ENCODE measurements around the gene ESF1. TPM values are rescaled to one million over a fixed set of nuclear protein-coding genes. Genes with fewer than 3 reads are reported as not detected.
"Not testable (repeated sequence)": the region's sequence is repeated elsewhere in the genome, so short reads cannot be mapped to it uniquely, and the experiment has no call there.

Gene ESF1
- total RNA-seq, 5 donors from 2014 or later (not counting 1 experiment from before 2014, with no cell fraction given) = 9.4 to 14.2 (median 12.2) TPM

DNA sequence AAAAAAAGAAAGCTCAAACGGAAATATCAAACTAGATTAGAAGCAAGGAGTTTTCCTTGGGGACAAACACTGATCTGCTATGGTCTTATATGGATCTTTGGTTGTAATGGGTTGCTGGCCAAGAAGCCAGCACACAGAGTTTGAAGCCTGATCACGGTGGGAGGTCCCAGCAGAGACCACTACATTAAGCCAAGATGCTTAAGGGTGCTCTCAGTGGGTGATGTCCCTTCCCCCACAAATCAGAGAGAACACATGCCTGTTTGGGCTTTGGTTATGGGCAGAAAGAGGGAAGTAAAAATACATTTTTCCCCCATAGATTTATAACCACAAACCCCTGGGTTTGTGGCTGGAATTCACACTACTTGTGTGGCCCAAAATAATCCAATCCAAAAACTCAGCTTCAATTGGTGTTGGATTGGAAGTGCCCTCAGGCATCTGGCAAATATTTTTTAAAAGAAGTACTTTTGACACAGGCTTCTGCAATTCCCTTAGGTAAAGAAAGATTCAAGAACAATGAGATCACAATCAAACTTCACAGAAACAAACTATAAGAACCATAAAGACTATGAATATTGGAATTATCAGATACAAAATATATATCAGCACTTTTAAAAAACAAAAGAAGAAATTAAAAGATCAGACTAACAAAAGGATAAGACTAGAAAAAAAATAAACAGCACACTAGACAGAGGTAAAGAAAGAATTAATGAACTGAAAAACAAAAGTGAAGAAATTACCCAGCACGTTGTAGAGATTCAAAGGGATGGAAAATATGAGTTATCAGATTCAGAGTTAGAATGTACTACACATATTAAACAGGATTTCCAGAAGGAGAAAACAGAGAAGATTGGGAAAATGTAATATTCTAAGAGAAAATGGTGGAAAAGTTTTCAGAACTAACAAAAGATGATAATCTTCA, 44.7 kb downstream of the ESF1 start:
- Mint-ChIP-seq H3K4me3 (no peak overlapping the region), H3K27me3 (no peaks in the 10 kb centered on the region), H3K4me1 (no peaks in the 10 kb centered on the region), H3K27ac (no peak overlapping the region), H3K36me3 (peaks cover 63% of the 10 kb centered on the region), H3K9me3 (peaks cover 5 to 12% (median 11%) of the 10 kb centered on the region in 3 donors)
- WGBS (ENCODE audit: insufficient coverage) = no CpG with 5 or more reads among the region's 3 CpGs
- no peaks in the 10 kb centered on the region for H3K9me3 ChIP-seq
- DNase-seq (no peak), ATAC-seq (replicated peaks in 1 of 4) (no peak)
- H3K27ac ChIP-seq (ENCODE audit: low read length) = no peak overlapping the region
- CTCF ChIA-PET = interaction anchor here in 1 of 2 donors (0.6 to 1.1 kb wide), 3 partner anchors 23 to 68 kb away, joined by 3 to 5 read pairs (median 3); no protein-coding TSS in a partner anchor
- H3K4me1 ChIP-seq (ENCODE audit: control insufficient read depth in 1 of 2, extremely low read depth in 1 of 2, insufficient read depth in 2 of 2, low read length in 2 of 2) = no peaks in the 10 kb centered on the region
- POLR2A ChIA-PET = interaction anchor here in 1 of 2 donors (0.7 kb wide), 1 partner anchor 181 kb away, joined by 5 read pairs; no protein-coding TSS in a partner anchor
- H3K4me3 ChIP-seq (ENCODE audit: control insufficient read depth in 1 of 2, extremely low read depth in 1 of 2, low read length in 1 of 2) = no peak overlapping the region
- H3K27me3 ChIP-seq (replicated peaks in 1 of 2; ENCODE audit: control insufficient read depth in 2 of 2, extremely low read depth in 1 of 2, insufficient read depth in 2 of 2, low read length in 1 of 2) = no peaks in the 10 kb centered on the region
- peaks cover 13 to 14% of the 10 kb centered on the region in 2 donors for H3K36me3 ChIP-seq (ENCODE audit: control insufficient read depth in 2 of 2, extremely low read depth in 1 of 2, insufficient read depth in 1 of 2, low read length in 1 of 2)

DNA sequence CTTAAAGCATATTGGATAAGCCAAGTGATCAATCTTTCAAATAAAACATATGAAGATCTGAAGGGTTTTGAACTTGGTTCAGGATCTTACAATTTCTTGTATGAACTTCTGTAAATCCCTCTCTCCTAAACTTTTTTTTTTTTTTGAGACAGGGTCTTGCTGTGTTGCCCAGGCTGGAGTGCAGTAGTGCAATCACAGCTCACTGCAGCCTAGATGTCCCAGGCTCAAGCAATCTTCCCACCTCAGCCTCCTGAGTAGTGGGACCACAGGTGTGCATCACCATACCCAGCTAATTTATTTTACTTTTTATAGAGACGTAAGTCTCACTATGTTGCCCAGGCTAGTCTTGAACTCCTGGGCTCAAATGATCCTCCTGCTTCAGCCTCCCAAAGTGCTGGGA, 46.5 kb downstream of the ESF1 start:
- H3K27ac ChIP-seq (ENCODE audit: low read length); H3K4me1 ChIP-seq (ENCODE audit: control insufficient read depth in 1 of 2, extremely low read depth in 1 of 2, insufficient read depth in 2 of 2, low read length in 2 of 2); H3K27me3 ChIP-seq (replicated peaks in 1 of 2; ENCODE audit: control insufficient read depth in 2 of 2, extremely low read depth in 1 of 2, insufficient read depth in 2 of 2, low read length in 1 of 2); CTCF ChIA-PET; ATAC-seq (replicated peaks in 1 of 4); H3K4me3 Mint-ChIP-seq; DNase-seq; H3K4me3 ChIP-seq (ENCODE audit: control insufficient read depth in 1 of 2, extremely low read depth in 1 of 2, low read length in 1 of 2); H3K27me3 Mint-ChIP-seq; POLR2A ChIA-PET; H3K27ac Mint-ChIP-seq; H3K9me3 ChIP-seq; H3K4me1 Mint-ChIP-seq: not testable (repeated sequence)
- H3K36me3 ChIP-seq (ENCODE audit: control insufficient read depth in 2 of 2, extremely low read depth in 1 of 2, insufficient read depth in 1 of 2, low read length in 1 of 2) = peaks cover 13 to 21% of the 10 kb centered on the region in 2 donors
- WGBS (ENCODE audit: insufficient coverage) = no CpG with 5 or more reads among the region's 1 CpG
- H3K36me3 Mint-ChIP-seq = peaks cover 65% of the 10 kb centered on the region
- H3K9me3 Mint-ChIP-seq = peaks cover 5 to 12% (median 11%) of the 10 kb centered on the region in 3 donors

DNA sequence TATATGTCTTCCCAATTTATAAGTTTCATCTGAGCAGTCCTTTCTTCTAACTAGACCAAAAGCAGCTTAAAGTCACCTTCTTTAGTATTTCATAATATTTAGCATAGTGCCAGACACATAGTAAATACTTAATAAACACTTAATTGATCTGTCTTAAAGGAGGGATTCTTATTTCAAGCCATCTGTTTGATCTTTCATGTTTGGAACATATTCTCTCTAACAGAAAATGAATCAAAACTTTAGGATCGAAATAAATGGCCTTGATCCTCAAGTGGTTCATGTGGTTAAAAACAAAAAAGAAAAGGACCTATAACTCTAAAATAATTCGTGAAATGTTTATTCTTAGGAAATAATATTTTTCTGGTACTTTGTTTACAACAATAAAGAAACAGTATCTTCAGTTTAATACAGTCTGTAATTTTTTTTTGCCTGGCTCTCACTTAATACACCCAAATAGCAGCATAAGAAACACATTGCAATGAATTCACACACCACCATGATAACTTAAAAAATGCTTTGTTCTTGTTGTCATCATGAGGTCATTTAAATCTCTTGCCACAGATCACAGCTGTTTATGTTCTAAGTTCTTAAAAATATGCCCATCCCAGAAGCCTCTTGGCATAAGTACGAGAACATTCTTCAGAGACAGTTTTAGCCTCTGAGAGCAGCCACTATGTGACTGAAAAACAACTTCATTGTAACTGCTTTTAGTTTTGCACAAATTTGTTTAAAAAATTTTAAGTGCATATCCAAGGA, 48.1 kb downstream of the ESF1 start:
- no peak for ATAC-seq (replicated peaks in 1 of 4)
- ChIA-PET POLR2A (no interaction called here), CTCF (no interaction called here)
- Mint-ChIP-seq H3K4me1 (no peaks in the 10 kb centered on the region), H3K9me3 (peaks cover 5 to 11% (median 10%) of the 10 kb centered on the region in 3 donors), H3K27ac (no peak overlapping the region), H3K27me3 (no peaks in the 10 kb centered on the region), H3K36me3 (peaks cover 66% of the 10 kb centered on the region), H3K4me3 (no peak overlapping the region)
- no peaks in the 10 kb centered on the region for H3K27me3 ChIP-seq (replicated peaks in 1 of 2; ENCODE audit: control insufficient read depth in 2 of 2, extremely low read depth in 1 of 2, insufficient read depth in 2 of 2, low read length in 1 of 2)
- peaks cover 9 to 34% of the 10 kb centered on the region in 2 donors for H3K36me3 ChIP-seq (ENCODE audit: control insufficient read depth in 2 of 2, extremely low read depth in 1 of 2, insufficient read depth in 1 of 2, low read length in 1 of 2)
- no peaks in the 10 kb centered on the region for H3K4me1 ChIP-seq (ENCODE audit: control insufficient read depth in 1 of 2, extremely low read depth in 1 of 2, insufficient read depth in 2 of 2, low read length in 2 of 2)
- H3K9me3 ChIP-seq = no peaks in the 10 kb centered on the region
- no peak for DNase-seq
- no peak overlapping the region for H3K27ac ChIP-seq (ENCODE audit: low read length)
- no peak overlapping the region for H3K4me3 ChIP-seq (ENCODE audit: control insufficient read depth in 1 of 2, extremely low read depth in 1 of 2, low read length in 1 of 2)
- WGBS (ENCODE audit: insufficient coverage) = 80% methylated on average over 1 of the region's 3 CpGs

DNA sequence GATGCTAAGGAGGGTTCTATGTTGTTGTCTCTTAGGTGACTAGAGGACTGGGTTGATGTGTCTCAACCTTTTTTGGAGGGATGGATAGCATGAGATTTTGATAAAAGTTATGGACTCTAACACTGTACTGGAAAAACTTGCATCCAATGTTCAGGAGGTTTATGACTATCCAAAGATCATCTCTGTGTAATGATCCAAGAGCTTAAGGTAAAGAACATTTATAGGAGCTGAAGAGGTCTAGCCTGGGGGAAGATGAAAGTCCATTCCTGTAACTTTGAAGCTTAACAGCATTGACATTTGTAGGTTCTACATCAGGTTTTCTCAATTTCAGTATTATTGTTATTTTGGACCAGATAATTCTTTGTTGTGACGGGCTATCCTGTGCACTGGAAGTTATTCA, 48.9 kb downstream of the ESF1 start:
- Mint-ChIP-seq H3K4me3 (no peak overlapping the region), H3K27me3 (no peaks in the 10 kb centered on the region), H3K9me3 (peaks cover under 1 to 5% (median 4%) of the 10 kb centered on the region in 3 donors), H3K36me3 (peaks cover 64% of the 10 kb centered on the region), H3K27ac (no peak overlapping the region), H3K4me1 (no peaks in the 10 kb centered on the region)
- Histone ChIP-seq H3K4me1 (ENCODE audit: control insufficient read depth in 1 of 2, extremely low read depth in 1 of 2, insufficient read depth in 2 of 2, low read length in 2 of 2) (no peaks in the 10 kb centered on the region), H3K36me3 (ENCODE audit: control insufficient read depth in 2 of 2, extremely low read depth in 1 of 2, insufficient read depth in 1 of 2, low read length in 1 of 2) (peaks cover 4 to 32% of the 10 kb centered on the region in 2 donors), H3K9me3 (no peaks in the 10 kb centered on the region), H3K27me3 (replicated peaks in 1 of 2; ENCODE audit: control insufficient read depth in 2 of 2, extremely low read depth in 1 of 2, insufficient read depth in 2 of 2, low read length in 1 of 2) (no peaks in the 10 kb centered on the region), H3K27ac (ENCODE audit: low read length) (no peak overlapping the region), H3K4me3 (ENCODE audit: control insufficient read depth in 1 of 2, extremely low read depth in 1 of 2, low read length in 1 of 2) (no peak overlapping the region)
- DNase-seq = no peak
- ATAC-seq (replicated peaks in 1 of 4) = no peak
- CTCF ChIA-PET = no interaction called here
- POLR2A ChIA-PET = interaction anchor here in 1 of 2 donors (0.7 kb wide), 1 partner anchor 179 kb away, joined by 4 read pairs; no protein-coding TSS in a partner anchor
- WGBS (ENCODE audit: insufficient coverage) = no CpG with 5 or more reads among the region's 1 CpG

DNA sequence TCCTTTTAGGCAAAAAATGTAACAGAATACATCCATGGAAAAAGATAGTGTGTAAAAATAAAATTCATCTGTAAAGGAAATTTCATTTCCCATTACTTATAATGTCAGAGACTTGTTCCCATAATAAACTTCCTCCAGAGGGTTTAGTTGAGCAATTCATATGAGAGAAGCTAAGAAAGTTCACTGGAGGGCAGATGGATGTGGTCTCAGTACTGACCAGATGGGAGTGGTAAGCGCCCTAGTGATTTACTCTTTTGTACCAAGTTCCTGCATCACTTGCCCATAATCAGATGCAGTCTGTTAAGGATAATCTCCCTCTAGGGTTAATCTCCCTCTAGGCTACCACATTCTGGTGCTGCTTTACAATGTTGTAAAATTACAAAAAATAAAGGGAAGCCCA, 61.7 kb downstream of the ESF1 start:
- Mint-ChIP-seq H3K9me3 (no peaks in the 10 kb centered on the region), H3K4me3 (no peak overlapping the region), H3K27ac (no peak overlapping the region), H3K27me3 (no peaks in the 10 kb centered on the region), H3K36me3 (peaks cover 34% of the 10 kb centered on the region), H3K4me1 (no peaks in the 10 kb centered on the region)
- POLR2A ChIA-PET = no interaction called here
- no CpG with 5 or more reads among the region's 1 CpG for WGBS (ENCODE audit: insufficient coverage)
- Histone ChIP-seq H3K36me3 (ENCODE audit: control insufficient read depth in 2 of 2, extremely low read depth in 1 of 2, insufficient read depth in 1 of 2, low read length in 1 of 2) (peaks cover 4 to 17% of the 10 kb centered on the region in 2 donors), H3K4me3 (ENCODE audit: control insufficient read depth in 1 of 2, extremely low read depth in 1 of 2, low read length in 1 of 2) (no peak overlapping the region), H3K4me1 (ENCODE audit: control insufficient read depth in 1 of 2, extremely low read depth in 1 of 2, insufficient read depth in 2 of 2, low read length in 2 of 2) (no peaks in the 10 kb centered on the region), H3K9me3 (no peaks in the 10 kb centered on the region), H3K27me3 (replicated peaks in 1 of 2; ENCODE audit: control insufficient read depth in 2 of 2, extremely low read depth in 1 of 2, insufficient read depth in 2 of 2, low read length in 1 of 2) (no peaks in the 10 kb centered on the region), H3K27ac (ENCODE audit: low read length) (no peak overlapping the region)
- CTCF ChIA-PET = no interaction called here
- DNase-seq (no peak), ATAC-seq (replicated peaks in 1 of 4) (no peak)

DNA sequence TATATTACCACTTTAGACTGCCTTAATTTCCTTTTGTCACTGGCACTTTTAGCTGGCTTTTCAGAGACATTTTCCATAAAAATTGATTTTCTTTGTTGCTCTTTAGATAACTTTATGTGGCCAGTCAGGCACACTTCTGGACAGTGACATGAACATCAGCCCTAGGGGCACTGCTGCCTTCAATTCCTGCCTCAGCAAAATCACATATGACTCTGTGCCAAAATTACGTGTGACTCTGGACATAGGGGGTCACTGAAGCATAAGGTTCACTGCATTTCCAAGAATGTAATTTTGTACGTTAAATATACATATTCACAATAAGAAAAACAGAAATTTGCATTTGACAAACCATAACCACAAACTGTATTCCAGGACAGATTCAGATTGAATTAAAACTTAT, 66.5 kb downstream of the ESF1 start:
- peaks cover 62% of the 10 kb centered on the region for H3K36me3 Mint-ChIP-seq
- ChIA-PET POLR2A (no interaction called here), CTCF (no interaction called here)
- no peak overlapping the region for H3K27ac Mint-ChIP-seq
- no peaks in the 10 kb centered on the region for H3K27me3 ChIP-seq (replicated peaks in 1 of 2; ENCODE audit: control insufficient read depth in 2 of 2, extremely low read depth in 1 of 2, insufficient read depth in 2 of 2, low read length in 1 of 2)
- H3K4me3 ChIP-seq (ENCODE audit: control insufficient read depth in 1 of 2, extremely low read depth in 1 of 2, low read length in 1 of 2) = no peak overlapping the region
- H3K9me3 Mint-ChIP-seq = no peaks in the 10 kb centered on the region
- H3K4me1 Mint-ChIP-seq = no peaks in the 10 kb centered on the region
- H3K27me3 Mint-ChIP-seq = no peaks in the 10 kb centered on the region
- no peak overlapping the region for H3K4me3 Mint-ChIP-seq
- peaks cover 0 to 33% of the 10 kb centered on the region in 2 donors for H3K36me3 ChIP-seq (ENCODE audit: control insufficient read depth in 2 of 2, extremely low read depth in 1 of 2, insufficient read depth in 1 of 2, low read length in 1 of 2)
- DNase-seq = no peak
- WGBS (ENCODE audit: insufficient coverage) = 100% methylated on average over 1 of the region's 2 CpGs
- no peak for ATAC-seq (replicated peaks in 1 of 4)
- no peak overlapping the region for H3K27ac ChIP-seq (ENCODE audit: low read length)
- H3K4me1 ChIP-seq (ENCODE audit: control insufficient read depth in 1 of 2, extremely low read depth in 1 of 2, insufficient read depth in 2 of 2, low read length in 2 of 2) = no peaks in the 10 kb centered on the region
- no peaks in the 10 kb centered on the region for H3K9me3 ChIP-seq

All from T-cell (primary cell).